HG02885 (cell line): Measurements from ENCODE around the gene HBS1L.

Source experiments
- ATAC-seq: cut with Tn5 transposase; IDR thresholded peaks from one replicate; pipeline ENCODE4 v1.9.1; 2021; ENCODE audit warnings: mild to moderate bottlenecking; ENCODE audit not compliant: unreplicated experiment, poor library complexity

Gene HBS1L

DNA sequence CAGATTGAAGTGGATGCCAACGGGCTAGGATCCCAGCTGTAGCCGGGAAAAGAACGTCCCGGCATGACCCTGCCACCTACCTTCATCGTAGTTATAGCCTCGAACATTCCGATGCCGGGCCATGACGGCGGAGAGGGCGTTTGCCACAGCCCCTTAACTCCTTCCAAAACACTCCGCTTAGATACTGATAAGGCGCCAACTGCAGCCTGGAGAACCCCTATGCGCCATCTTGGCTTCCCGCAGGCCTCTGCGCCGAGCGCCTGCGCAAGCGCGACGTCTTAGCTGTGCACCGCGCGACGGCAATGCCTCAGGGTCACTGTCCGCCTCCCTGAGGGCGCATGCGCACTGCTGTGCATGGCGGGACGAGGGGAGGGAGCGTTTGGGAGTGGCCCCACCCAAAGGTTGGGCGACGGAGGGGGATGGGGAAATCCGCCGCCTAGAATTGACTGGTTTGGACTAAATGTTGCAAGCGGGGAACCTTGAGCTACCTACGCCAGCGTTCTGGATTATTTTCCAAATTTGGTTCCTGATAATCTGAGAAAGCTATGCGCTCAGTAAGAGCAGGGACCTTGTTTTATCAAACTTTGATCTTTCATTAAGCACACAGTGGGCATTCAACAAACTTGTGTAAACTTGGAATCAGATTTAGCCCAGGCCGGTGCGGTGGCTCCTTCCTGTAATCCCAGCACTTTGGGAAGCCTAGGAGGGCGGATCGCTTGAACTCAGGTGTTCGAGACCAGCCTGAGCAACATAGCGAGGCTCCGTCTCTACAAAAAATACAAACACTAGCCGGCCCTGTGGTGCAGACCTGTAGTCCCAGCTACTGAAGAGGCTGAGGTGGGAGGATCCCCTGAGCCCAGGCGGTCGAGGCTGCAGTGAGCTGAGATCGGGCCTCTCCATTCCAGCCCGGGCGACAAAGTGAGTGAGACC, at the start of gene HBS1L:
HBS1L (minus strand) TSS at position 254 of the 930 bp plus-strand sequence; CDS start at position 123, 131 bp downstream.
- ATAC-seq: peak; percentile 98

DNA sequence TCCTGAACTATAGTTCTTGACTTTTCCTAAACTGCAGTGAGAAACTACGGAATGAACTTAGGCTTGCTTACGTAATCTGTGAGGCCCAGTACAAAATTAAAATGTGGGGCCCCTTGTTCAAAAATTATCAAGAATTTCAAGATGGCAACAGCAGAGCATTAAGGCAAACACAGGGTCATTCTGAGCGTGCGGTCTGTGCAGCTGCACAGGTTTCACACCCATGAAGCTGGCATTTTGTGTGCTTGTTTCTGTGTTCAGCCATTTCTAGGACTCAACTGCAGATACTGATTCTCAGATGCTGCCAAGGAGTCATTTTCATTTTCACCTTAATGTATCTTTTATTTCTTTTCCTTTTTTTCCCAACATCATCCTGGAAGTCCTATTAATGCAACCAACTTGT, 49.6 kb upstream of the HBS1L start:
- no peak for ATAC-seq

DNA sequence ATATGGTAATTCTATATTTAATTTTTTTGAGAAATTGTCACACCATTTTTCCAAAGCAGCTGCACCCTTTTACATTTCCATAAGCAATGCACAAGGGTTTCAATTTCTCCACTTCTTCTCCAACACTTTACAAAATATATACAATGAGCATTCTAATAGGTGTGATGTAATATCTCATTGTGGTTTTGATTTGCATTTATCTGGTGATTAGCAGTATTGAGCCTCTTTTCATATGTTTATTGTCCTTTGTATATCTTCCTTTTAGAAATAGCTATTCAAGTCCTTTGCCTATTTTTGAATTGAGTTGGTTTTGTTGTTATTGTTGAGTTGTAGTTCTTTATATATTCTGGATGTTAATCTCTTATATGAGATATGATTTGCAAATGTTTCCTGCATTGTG, 47.6 kb upstream of the HBS1L start:
- no peak for ATAC-seq

DNA sequence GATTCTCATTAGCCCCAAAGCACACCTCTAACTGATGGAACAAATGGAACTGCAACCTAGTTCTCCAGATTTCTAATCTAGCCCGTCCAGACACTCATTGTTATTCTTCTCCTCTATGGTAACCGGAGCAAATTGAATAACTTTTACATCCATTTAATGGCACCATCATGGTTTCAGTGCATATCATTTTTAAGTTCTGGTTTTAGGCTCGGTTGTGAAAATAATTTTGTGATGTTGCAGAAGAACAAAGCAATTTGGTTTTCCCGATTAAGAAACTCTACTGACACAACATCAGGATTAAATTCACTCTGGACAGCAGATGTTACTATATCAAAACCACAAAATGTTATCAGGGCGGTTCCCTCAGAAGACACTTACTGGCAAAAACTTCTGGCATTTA, 42.5 kb upstream of the HBS1L start:
- no peak for ATAC-seq

DNA sequence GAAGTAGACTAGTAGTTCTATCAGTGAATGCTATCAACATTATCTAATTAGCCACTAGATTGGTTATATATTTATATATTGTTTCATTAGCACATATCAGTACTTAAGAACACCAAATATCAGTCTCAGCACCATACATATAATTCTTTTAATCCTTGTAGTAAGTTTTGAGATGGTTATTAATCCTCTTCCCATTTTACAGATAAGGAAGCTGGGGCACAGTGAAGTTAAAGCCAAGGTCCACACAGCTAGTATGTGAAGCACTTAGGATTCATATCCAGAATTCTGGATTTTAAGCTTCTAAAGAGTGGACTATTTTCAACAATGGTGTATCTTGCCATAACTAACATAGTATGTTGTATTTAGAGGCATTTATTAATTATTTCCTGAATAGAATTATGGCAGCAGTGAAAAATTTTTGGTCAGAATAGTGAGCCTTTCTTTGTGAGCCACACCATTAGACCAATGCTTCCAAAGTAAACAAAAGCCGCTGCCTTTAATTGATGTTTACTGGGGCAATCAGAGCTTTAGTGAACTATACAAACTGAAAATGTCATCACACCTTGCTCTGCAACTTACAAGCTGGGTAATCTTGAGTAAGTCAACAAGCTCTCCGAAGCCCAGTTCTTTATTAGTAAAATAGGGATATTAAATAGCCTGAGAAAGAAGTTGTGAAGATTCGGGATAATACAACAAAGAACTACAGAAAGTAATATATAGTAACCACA, 41.9 kb upstream of the HBS1L start:
- no peak for ATAC-seq

DNA sequence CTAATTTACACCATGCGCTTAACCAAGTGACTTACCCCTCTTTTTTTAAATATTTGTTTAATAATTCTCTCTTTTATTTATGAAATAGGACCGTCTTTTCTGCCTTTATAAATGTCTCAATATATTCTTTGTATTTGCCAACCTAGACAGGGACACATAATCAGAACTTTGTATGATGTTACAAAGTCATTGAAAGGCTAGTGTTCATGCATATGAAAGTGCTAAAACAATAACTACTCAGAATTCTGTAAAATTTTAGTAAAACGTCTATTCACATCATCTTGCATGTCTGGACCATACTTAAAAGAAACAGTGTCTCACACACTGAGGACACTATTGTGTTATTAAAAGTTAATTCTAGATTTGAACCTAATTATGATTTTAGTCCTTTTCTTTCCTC, 41.1 kb upstream of the HBS1L start:
- ATAC-seq: no peak

DNA sequence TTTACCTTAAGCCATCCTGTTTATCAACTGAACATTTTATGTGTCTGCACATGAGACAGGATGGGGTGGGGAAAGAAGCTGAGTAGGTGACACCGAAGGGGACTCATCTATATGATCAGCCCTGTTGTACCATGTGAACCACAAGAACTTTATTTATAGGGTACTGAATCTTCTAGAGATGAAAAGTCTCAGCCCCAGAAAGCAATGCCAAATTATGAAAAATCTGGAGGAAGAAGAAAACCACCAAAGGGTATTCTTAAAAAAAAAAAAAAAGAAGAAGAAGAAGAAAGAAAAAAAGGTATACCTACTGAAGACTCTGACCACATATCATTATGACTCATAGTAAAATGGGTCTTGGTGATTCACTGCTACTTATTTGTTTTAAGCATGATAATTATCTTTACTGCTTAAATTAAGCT, 39.8 kb upstream of the HBS1L start:
- peak; percentile 64 for ATAC-seq

DNA sequence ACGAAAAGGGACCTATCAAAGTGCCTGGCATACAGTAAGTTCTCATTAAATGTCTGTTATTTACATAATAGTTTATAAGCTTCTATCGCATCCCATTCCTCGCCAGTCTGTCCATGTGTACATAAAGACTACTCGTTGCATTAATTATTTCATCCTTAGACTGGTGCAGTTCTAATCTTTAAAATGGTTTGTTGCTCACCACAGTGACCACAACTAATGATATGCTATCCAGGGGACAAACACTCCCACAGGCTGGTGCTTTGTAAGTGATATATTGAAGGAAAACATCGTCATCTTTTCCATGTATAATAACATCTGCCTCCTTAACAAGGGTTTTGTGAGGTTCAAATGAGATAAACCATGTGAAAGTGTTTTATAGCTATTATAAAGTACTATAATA, 39.0 kb upstream of the HBS1L start:
- ATAC-seq: no peak

DNA sequence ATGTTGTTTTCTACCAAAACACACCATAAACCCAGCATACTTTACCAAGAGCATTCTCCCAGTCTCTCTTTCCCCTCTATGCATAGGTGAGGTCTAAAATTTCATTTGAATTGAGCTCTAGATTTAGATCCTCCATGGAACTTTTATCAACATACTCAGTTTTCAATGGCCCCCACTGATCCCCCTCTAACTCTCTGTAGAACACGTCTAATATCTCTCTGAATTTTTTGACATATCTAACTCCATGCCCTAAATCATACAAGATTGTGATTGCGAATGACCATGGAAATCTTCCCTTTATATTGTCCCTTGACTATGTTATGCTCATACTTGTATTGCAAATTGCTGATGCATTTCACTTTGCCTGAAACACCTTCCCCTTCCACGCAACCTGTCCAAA, 38.1 kb upstream of the HBS1L start:
- ATAC-seq: no peak

DNA sequence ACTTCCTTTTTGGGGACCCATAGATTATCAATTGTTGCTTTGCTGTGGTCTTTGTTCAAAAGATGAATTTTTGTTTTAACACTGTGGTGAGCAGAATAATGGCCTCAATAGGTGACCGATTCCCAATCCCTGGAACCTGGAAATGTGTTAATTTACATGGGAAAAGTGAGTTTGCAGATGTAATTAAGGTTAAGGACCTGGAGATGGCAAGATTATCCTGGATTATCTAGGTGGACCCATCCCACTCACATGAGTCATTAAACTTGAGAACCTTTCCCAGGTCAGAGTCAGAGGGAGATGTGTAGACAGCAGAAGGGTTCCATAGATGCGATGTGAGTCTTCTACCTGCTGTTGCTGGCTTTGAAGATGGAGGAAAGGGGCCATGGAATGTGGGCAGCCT, 36.2 kb upstream of the HBS1L start:
- no peak for ATAC-seq

DNA sequence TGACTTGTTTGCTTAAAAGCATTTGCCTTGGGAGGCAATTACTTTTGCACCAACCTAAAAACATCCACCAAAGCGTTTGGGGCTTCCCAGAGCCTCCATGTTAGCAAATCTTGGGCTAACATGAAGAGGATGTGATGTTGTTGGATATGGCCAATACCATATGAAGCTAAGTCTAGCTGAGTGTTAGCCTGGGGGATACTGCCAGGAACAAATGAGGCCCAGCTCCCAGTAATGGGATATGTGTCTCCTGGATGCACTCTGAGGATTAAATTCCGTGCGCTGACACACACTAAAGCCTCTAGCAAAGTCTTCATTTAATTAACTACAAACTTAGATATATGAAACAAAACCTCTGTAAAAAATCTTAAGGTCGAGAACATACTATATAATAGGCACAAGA, 35.3 kb upstream of the HBS1L start:
- no peak for ATAC-seq

DNA sequence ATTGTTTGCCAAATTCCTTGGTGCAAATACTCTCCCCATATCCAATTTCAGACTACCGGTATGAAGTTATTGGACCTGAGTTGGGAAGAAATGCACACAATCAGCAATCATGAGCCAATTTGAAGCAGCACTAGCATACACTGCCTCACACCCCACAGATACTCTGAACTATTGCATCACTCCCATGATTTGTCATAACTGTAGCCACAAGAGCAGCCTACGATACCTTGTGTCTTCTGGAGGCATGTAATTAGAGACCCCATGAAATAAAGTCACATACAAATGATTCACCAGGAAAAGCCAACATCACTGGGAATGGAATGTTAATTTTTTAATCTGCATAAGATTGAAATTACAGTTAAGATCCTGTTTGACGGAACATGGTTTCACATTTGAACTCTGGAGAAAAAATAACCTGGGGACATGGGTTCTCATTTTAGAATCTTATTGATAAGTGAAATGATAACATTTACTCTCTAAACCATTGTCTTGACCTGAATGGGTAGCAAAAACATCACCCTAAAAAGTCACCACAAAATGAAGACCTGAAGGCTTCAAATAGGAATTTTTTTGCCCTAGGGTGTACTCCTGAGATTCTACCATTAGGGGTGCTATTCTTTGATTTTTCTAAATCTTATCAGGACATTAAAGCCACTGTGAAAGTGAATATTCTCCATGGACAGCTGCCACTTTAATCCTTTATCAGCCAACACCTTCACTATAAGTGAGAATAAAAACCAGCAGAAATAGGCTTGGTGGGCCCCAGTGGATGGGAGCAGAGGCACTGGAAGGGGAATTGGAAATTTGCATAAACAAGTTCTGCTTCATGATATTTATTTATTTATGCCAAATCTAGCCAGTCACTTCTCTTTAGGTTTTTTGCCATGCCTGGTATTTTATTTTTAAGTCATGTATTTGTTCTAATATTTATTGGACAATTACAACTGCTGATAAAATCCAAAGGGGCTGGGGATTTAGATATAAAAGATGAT, 34.5 kb upstream of the HBS1L start:
- ATAC-seq: peak; percentile 86

DNA sequence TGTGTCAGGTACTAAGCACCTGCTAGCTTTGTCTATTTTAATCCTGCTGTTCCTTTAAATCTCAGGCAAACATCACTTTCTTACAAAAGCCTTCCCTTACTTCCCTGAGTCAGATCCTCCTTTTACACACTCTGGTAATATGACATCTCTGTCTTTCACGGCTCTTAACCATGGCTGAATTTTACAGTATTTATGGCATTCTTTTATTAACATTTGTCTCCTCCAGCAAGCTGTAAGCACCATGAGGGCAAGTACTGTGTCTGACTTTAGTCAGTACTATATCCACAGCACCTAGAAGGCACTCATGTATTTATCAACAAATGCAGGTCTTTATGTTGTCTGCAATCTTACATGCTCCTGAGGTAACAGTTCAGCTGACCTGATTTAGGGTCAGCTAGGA, 33.7 kb upstream of the HBS1L start:
- ATAC-seq: no peak

DNA sequence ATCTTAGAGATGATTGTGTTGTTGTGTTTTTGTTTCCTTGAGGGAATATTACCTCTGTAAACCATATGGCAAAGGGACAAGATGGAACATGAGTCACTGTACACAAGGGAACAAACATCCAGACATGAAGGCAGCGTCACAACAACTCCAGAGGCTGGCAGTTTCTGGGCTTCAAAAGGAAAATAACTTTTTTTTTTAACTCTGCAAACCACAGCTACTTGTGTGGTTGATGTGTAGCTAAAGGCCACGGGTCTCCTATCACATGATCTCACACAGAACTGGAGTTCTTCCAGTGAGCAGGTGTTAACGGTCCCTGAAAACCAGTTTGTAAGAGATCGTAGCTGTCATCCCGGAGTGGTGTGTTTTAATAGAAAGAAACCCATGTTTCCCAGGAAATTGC, 33.2 kb upstream of the HBS1L start:
- ATAC-seq: no peak

DNA sequence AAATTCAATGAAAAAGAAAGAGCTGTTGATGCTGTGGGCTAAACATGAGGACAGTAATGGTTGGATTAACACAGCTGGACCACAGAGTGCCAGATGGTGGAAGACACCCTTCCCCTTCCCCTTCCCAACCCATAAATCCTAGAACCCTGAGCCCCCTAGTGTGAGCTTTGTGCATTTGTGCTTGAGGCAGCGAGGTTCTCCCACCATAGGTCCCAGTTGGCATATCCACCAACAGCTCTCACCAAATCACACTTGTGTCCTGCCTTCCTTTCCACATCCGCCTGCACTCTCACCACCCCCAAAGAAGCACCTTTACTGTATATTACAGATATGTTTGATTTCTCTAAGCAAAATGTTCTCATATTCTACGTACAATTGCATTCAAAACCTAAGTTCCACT, 32.8 kb upstream of the HBS1L start:
- no peak for ATAC-seq

DNA sequence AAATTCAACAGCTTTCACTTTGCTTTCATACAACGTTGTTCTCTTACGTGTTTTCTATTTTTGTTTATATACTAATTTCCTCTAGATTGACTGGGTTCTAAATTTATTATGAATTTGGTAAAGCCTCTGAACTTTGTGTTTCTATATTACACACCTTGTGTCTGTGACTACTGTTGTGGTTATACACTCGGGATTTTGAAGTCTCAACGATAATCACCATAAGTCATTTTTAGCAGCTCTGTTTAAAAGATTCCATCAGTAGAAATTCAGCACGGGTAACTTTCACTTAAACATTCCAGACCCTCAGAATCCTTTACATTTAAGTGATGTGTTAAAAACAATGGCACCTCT, 31.8 kb upstream of the HBS1L start:
- no peak for ATAC-seq

DNA sequence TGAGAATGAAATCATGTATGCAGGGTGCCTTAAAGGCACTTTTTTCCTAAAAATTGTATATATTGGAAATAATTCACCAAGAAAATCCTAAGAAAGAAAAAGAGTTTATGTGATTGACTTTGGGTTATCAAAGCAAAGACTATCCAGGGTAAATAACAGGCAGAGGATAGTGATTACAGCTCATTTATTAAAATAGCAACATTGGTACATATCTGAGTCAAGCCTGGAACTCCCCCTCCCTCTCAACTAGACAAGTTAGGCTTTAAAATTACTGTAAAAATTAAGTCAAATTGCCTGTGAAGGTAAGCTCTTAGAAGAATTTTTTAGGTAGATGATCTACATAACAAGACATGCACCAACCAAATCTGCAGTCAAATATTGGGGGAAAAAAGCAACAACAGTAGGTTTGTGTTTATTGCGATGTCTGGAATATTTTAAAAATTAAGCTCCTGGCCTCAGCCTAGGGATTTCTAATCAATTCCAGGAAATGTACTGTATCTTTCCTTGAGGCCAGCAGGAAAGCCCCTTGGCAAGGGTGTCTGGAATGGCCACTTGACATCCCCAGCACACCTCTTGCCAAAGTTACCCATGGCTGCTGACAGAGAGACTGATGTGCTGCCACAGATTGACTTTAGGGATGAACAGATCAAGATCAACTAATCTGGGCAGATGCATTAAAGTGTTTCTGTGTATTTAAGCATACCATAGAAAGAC, 31.2 kb upstream of the HBS1L start:
- no peak for ATAC-seq

DNA sequence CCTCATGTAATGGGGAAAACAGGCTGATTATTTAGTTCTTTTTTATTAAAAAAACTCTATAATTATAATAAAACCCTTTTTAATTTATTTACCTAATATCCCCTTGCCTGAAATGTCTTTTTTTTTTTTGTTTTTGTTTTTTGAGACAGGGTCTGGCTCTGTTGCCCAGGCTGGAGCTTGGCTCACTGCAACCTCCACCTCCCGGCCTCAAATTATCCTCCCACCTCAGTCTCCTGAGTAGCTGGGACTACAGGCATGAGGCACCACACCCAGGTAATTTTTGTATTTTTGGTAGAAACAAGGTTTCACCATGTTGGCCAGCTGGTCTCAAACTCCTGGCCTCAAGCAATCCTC, 30.3 kb upstream of the HBS1L start:
- no peak for ATAC-seq

DNA sequence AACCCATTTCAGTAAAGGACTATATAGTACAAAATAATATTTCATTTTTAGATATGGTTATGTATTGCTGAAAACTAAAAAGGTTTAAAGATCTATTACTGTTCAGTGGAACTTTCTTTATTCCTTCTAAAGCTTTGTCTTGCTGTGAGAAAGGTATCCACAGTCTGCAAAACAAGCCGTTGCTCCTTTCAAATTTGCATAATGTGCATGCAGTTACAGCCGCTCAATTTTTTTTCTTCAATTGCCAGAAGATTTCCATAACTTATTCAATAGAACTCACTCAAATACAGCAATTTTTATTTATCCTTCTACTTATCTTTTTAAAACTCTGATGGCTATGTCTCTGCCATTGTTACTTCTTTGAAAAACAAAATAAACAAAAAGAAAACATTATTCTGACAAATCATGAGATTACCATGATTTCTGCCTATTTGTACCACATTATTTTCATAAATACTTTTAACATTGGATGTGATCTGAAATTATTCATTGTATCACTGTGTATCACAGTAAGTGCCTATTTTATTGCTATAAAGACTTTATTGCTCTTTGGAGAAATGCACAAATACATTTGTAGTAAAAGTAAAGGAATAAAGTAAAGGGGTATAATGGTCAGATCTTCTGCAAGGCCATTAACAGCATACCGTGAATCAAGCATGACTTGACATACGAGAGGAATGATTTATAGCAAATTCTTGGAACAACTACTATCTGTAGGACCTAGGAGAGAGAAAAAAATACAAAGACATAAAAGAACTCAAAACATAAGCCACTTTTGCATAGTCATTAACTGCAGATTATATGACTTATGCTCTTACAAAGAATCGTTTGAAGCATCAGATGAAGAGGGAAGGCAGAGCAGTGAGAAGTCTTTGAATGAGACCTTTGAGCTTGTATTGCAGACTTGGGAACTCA, 29.6 kb upstream of the HBS1L start:
- no peak for ATAC-seq
